ENCODE data around the gene VEZT. TPM values are rescaled to one million over a fixed set of nuclear protein-coding genes. Genes with fewer than 3 reads are reported as not detected.
A peak's percentile ranks its signal among the peaks of the same experiment; 100 is the strongest.

The VEZT gene
- total and polyA plus RNA-seq, 9 of the 15 experiments (the other 6 are each of a cell fraction or from before 2014, with no cell fraction given), result 16.1 to 61.5 (median 32.6) TPM

DNA sequence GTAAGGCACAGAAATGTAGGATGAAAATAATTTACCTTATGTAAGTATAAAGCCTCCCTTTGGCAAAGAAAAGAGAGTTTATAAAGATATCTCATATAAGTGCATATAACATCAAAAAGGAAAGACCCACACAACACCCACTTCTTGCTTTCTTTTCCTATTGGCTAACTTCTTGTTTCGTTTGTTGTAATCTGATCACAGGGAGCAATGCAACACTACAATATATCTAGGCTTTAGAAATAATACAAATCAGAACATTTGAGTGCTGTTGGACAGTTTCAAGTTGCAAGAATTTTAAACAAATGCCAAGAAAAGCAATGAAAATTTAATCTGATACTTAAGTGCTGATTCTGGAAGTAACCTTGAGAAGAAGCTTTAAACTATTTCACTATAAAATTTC is 1.7 kb upstream of the VEZT start (continued):
- TF ChIP-seq KDM1A (IDR thresholded peaks at IDR 0.05), result peak; percentile 82 to 83
- no peak for TF ChIP-seq DMBX1 (CRISPR knock-in tag; IDR thresholded peaks at IDR 0.05; ENCODE audit: borderline replicate concordance)
- TF ChIP-seq ATF7 (IDR thresholded peaks at IDR 0.05), result no peak
- TF ChIP-seq EZH2 (IDR thresholded peaks at IDR 0.05; ENCODE audit: borderline replicate concordance, low read depth, low read length), result no peak
- TF ChIP-seq XRCC3 (IDR thresholded peaks at IDR 0.05), result no peak
- TF ChIP-seq, protein P1, sequence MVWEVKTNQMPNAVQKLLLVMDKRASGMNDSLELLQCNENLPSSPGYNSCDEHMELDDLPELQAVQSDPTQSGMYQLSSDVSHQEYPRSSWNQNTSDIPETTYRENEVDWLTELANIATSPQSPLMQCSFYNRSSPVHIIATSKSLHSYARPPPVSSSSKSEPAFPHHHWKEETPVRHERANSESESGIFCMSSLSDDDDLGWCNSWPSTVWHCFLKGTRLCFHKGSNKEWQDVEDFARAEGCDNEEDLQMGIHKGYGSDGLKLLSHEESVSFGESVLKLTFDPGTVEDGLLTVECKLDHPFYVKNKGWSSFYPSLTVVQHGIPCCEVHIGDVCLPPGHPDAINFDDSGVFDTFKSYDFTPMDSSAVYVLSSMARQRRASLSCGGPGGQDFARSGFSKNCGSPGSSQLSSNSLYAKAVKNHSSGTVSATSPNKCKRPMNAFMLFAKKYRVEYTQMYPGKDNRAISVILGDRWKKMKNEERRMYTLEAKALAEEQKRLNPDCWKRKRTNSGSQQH (CRISPR knock-in tag; IDR thresholded peaks at IDR 0.05), result no peak
- peak in 1 of 2 experiments; percentile 97; a peak in 2 of 4 replicates for TF ChIP-seq RCOR1 (IDR thresholded peaks at IDR 0.05; ENCODE audit: borderline replicate concordance in 1 of 2, low read depth in 2 of 2, low read length in 2 of 2)
- TF ChIP-seq, protein P2, sequence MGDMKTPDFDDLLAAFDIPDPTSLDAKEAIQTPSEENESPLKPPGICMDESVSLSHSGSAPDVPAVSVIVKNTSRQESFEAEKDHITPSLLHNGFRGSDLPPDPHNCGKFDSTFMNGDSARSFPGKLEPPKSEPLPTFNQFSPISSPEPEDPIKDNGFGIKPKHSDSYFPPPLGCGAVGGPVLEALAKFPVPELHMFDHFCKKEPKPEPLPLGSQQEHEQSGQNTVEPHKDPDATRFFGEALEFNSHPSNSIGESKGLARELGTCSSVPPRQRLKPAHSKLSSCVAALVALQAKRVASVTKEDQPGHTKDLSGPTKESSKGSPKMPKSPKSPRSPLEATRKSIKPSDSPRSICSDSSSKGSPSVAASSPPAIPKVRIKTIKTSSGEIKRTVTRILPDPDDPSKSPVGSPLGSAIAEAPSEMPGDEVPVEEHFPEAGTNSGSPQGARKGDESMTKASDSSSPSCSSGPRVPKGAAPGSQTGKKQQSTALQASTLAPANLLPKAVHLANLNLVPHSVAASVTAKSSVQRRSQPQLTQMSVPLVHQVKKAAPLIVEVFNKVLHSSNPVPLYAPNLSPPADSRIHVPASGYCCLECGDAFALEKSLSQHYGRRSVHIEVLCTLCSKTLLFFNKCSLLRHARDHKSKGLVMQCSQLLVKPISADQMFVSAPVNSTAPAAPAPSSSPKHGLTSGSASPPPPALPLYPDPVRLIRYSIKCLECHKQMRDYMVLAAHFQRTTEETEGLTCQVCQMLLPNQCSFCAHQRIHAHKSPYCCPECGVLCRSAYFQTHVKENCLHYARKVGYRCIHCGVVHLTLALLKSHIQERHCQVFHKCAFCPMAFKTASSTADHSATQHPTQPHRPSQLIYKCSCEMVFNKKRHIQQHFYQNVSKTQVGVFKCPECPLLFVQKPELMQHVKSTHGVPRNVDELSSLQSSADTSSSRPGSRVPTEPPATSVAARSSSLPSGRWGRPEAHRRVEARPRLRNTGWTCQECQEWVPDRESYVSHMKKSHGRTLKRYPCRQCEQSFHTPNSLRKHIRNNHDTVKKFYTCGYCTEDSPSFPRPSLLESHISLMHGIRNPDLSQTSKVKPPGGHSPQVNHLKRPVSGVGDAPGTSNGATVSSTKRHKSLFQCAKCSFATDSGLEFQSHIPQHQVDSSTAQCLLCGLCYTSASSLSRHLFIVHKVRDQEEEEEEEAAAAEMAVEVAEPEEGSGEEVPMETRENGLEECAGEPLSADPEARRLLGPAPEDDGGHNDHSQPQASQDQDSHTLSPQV (IDR thresholded peaks at IDR 0.05), result no peak
- TF ChIP-seq CEBPB (tag; IDR thresholded peaks at IDR 0.05), result 0 out of 2 replicates have a peak, but pooled peaks have one; percentile 11
- TF ChIP-seq, protein P3, sequence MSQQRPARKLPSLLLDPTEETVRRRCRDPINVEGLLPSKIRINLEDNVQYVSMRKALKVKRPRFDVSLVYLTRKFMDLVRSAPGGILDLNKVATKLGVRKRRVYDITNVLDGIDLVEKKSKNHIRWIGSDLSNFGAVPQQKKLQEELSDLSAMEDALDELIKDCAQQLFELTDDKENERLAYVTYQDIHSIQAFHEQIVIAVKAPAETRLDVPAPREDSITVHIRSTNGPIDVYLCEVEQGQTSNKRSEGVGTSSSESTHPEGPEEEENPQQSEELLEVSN (IDR thresholded peaks at IDR 0.05; ENCODE audit: borderline replicate concordance in 1 of 2, extremely low read depth in 1 of 2, insufficient read depth in 1 of 2, insufficient read length in 1 of 2, low read depth in 1 of 2, low read length in 1 of 2, poor library complexity in 1 of 2, severe bottlenecking in 1 of 2), result no peak
- no peak for TF ChIP-seq MXI1 (IDR thresholded peaks at IDR 0.05; ENCODE audit: low read depth, low read length)
- TF ChIP-seq POLR2H (tag; IDR thresholded peaks at IDR 0.05; ENCODE audit: low read depth), result no peak
- TF ChIP-seq SAFB2 (IDR thresholded peaks at IDR 0.05; ENCODE audit: borderline replicate concordance, low read depth, low read length, severe bottlenecking), result no peak
- TF ChIP-seq, protein P4, sequence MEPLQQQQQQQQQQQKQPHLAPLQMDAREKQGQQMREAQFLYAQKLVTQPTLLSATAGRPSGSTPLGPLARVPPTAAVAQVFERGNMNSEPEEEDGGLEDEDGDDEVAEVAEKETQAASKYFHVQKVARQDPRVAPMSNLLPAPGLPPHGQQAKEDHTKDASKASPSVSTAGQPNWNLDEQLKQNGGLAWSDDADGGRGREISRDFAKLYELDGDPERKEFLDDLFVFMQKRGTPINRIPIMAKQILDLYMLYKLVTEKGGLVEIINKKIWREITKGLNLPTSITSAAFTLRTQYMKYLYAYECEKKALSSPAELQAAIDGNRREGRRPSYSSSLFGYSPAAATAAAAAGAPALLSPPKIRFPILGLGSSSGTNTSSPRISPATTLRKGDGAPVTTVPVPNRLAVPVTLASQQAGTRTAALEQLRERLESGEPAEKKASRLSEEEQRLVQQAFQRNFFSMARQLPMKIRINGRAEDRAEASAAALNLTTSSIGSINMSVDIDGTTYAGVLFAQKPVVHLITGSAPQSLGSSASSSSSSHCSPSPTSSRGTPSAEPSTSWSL (CRISPR knock-in tag; IDR thresholded peaks at IDR 0.05; ENCODE audit: borderline replicate concordance), result no peak
- no peak for TF ChIP-seq YBX1 (IDR thresholded peaks at IDR 0.05)
- no peak for TF ChIP-seq ZNF584 (CRISPR knock-in tag; IDR thresholded peaks at IDR 0.05; ENCODE audit: low read depth)
- no peak for TF ChIP-seq KAT8 (IDR thresholded peaks at IDR 0.05; ENCODE audit: low read depth)
- no peak for TF ChIP-seq BRD4 (IDR thresholded peaks at IDR 0.05)
- no peak for TF ChIP-seq BCOR (IDR thresholded peaks at IDR 0.05)
- TF ChIP-seq ZNF445 (CRISPR knock-in tag; IDR thresholded peaks at IDR 0.05; ENCODE audit: low read depth), result no peak

All from K562 (cell line).